Measurements from ENCODE around the gene KRT3.

GRCh38 chr12:52817003-52817698, 21.2 kb upstream of the KRT3 start:
- TF ChIP-seq POLR2A (IDR thresholded peaks at IDR 0.05; ENCODE audit: low read length) = no peak
- no peak for TF ChIP-seq GATA1 (IDR thresholded peaks at IDR 0.05; ENCODE audit: low read depth, low read length)

All from erythroblast (primary cell).